Activated T-cell treated with anti-CD3 and anti-CD28 coated beads, Interleukin-2, amount 50 U/mL, for 1 hour (primary cell): ENCODE data around the gene CIPC.

Experiments
- DNase-seq: peaks from one replicate; pipeline ENCODE4 v3.0.0-alpha.2; 2020

The CIPC gene

DNA sequence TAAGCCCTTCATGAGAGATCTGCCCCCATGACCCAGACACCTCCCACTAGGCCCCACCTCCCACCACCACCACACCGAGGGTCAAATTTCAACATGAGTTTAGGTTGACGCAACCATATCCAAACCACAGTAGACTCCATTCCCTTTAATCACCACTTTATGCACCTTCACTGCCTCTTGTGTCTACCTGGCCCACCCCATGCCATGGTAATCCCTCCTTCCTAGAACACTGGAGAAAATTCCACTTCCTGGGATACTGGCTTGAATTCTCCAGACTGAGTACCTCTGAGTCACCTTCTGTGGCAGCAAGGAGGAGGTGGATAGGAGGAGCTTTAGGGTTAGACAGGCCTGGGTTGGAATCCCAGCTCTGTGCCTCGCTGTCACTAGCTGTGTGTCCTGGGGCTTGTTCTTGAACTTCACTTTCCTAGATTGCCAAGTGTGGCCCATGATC lies 26.1 kb upstream of the CIPC start:
- no peak for DNase-seq

DNA sequence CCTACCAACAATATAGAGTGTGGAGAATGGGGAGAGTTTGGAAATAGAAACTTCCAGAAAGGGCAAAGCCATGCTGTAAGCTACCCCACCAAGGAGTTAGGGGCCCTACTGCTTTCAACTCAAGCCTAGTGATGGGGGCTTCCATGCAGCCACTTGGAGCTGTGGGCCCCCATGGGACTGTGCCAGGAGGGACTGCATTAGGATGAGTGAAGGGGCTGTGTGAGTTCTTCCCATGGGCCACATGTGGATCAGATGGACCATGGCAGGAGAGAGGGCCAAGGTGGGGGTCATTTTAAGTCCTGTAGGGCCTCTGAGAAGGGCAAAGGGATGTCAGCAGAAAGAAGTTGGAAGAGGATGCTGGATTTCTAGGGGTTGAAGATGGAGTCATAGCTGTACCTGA lies 23.1 kb upstream of the CIPC start:
- DNase-seq = no peak

DNA sequence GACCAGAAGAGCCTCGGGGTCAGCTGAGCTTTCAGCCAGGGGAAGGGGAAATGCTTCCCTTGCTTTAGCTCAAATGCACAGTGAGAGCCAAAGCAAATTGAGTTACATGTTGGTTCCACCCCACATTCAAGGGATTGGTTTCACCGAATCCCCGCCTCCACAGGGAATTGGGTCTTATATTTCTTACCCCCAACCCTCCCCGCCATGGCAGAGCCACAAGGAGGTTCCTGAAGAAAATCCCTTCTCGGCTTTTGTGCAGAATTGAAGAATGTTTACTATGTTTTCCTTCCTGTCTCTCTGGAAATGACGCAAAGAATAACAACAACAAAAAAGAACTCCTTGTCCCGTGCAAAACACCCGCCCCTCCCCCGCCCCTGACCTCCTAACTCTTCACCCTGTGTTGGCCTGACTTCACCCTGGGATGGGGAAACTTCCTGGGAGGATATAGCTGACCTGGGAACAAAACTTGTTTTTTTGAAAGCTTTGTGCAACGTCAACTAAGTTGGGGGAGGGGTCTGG lies 21.9 kb upstream of the CIPC start:
- no peak for DNase-seq

DNA sequence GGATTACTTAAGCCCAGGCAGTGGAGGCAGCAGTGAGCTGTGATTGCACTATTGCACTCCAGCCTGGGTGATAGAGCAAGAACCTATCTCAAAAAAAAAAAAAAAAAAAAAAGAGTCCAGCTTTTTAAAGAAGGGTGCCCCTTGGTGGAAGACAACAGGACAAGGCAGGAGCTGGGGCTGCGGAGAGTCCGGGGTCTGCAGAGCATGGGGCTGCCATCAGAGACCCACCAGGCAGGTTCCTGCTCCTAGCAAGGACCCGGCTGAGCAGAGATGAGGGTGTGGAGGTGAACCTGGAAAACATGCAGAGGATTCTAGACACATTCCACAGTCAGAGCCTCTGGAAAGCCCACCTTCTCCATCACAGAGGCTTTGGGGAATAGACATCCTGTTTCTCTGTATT lies 21.0 kb upstream of the CIPC start:
- DNase-seq = no peak

DNA sequence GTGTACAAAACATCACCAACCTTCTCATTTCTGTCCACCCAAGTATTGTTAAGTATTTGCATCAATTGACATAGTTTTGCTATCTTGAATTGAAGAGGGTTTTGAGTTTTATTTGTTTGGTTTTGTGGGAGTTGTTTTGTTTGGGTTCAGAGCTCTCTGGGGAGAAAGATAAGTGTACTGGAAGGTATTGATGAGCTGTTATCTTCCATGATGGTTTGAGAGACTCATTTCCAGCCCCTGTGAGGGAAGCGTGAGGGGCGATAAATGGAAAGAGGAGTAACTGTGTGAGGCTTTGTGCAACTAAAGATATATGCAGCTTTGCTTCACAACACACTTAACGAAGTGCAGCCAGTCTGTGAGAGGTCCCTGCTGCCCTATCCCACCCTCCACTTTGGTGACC lies 15.7 kb upstream of the CIPC start:
- no peak for DNase-seq

DNA sequence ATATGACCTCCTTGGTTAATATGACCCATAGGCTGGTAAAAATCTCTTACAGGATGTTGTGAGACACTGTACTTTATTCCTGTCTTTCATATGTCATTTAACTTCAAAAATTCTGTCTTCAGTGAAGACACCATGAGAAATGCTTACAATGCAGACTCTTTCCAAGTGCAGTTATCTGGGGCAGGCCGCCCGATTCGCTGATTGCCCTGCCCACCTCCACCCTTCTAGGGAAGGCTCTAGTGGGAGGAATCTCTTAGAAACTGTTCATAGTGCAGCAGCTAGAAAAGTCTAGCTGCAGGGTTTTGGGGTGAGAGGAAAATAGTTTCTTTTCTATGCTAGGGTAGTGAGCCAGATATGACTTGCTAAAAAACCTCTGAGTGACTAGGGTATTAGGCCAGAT lies 15.0 kb upstream of the CIPC start:
- no peak for DNase-seq

DNA sequence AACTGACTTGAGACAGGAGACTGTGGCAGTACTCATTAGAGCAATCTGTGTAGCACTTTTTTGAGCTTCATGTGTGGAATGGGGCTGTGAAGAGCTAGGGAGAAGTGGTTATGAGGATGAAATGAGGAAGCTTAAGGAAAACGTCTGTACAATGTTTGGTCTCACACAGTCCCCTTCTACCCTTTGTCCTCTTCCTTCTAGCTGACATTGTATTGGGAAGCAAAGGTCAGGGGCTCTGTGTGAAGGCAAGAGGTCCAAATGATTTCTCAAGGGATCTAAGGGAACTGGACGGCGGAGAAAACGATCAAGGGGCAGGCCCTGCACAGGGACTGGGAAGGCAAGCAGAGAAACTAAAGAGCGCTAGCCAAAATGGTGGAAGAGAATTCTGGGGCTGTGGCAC lies 13.1 kb upstream of the CIPC start:
- no peak for DNase-seq

DNA sequence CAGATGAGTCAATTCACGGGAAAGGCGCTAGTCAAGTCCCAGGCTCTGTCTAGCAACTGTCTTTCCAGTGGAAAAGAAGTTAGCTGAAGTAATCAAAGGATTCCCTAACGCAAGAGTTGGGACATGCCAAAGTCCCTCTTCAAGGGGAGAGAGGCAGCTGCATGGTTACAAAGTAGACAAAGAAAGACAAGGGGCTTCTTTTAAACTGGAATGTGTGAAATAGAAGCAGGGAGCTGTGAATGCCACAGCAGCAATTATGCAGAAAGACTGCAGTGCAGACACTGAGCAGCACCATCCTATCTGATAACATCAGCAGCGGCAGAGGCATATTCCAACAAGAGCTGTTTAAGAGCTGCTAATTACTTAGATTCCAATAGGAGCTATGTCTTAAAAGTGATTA lies 12.5 kb upstream of the CIPC start:
- no peak for DNase-seq

DNA sequence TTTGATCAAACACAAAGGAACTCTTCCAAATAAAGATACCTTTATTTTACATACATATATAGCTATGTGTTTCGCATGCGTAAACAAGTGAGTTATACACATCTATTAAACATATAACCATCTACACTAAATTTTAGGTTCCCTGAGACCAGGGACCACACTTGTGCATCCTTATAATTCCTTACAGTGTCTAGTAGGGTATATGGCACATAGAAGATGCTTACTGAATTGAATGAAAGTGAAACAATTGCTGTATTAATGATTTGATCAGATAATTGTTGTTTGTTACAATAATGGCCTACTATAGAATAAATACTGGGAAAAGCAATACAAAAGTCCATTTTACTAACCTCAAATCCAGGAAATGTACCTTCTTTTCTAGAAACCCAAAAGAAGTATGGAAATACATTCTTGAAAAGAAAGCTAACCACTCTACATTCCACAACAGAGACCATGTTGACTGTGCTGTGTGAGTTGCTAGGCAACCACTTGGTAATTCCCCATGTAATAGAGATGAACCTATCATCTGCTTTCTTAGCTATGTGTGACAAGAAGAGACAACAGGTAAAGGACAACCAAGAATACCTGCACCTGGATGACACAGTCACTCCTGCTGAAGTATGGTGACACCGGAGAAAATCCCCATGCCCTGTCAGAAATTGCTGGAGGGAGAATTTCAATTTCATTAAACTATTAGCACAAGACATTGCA lies 11.9 kb upstream of the CIPC start:
- no peak for DNase-seq

DNA sequence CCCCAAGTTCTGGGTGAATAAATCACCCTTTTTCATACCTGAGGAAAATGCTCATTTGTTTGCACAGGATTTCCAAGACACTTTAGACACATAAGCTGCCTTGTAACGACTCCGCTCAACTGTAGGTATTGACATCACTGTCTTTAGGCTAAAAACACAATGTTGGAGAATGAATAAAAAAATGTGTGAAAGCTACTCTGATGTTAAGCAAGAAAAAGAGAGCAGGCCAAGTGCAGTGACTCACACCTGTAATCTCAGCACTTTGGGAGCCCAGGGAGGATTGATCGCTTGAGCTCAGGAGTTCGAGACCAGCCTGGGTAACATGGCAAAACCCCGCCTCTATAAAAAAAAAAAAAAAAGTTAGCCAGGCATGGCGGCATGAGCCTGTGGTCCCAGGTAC lies 11.1 kb upstream of the CIPC start:
- no peak for DNase-seq

DNA sequence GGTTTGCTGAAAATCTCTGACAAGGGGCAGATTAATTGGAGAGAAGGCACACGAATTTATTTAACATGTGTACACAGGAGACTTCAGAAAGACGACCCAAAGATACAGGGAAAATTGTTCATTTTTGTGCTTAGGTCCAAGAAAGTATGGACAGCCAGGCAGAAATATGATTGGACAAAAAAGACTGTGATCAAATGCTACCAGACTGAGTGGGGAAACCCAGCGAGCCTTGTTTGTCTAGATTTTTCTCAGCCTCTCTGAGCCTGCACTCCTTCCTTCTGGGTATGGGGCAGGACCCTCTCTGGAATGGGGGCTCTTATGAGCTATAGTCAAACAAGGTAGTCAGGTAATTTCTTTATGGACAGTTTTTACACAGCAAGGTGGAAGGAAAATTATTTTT lies 10.4 kb upstream of the CIPC start:
- DNase-seq = no peak

DNA sequence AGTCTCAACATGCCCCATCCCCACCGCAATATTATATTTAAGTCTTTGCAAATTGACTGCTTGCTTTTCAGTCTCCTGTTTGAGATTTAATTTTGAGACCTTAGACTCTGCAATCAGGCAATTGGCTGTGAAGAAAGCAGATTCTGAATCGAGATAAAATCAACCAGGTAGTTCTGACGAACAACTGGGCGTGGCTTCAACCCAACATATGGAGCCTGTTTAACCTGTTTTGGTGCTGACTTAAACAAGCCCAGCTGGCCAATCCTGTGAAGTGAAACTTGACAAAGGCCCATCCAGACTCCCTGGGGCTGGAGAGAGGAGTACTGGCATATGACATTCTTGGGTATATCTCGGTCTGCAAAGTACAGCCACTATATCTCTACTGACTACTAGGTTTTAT lies 9.8 kb upstream of the CIPC start:
- no peak for DNase-seq

DNA sequence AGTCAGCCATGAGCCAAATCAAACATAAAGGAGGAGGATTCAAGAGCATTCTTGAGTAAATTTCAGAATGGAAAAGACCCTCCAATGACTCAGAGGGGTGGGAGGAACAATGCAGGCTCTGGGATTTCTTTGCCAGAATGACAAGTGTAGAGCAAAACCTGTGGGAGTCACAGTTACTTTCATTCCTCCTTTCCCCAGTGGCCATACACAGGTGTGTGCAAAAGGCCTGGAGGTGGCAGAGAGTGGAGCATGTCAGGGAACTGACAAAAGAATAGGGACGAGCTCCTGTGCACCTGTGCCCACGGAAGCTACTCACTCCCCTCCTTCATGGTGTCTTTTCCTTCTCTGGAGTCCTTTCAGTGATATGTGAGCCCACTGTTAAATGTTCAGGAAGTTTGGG lies 9.4 kb upstream of the CIPC start:
- no peak for DNase-seq

DNA sequence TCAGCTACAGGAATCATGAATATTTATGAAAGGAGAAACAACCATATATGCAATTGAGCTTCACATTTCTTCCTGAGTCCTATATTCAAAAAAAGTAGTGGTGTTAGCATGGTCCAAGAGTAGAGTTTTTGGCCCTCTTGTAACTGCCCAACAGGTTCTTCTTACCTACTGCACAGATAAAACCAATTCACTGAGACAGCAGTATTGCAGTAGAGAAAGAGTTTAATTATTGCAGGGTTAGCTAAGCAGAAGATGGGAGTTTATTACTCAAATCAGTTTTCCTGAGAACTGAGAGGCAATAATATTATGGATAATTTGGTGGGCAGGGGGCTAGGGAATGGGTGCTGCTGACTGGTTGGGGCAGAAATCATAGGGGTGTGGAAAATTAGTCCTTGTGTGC lies 6.5 kb upstream of the CIPC start:
- DNase-seq = no peak

DNA sequence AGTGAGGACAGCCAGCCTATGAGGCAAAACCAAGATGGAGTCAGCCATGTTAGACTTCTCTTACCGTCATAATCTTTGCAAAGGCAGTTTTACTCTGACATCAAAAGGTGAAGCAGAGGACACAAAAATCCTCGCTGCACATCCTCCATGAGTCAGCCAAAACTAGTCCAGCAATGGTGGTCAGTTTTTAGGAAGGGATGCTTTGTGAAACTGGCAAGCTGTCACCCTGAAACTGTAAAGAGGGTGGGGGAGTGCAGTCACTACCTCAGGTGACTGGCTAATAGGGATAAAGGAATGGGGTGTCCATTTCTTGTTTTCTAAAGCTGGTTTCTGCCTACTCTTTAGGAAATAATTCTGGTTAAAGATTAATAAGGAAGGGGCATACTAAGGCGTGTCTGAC lies 5.4 kb upstream of the CIPC start:
- no peak for DNase-seq

DNA sequence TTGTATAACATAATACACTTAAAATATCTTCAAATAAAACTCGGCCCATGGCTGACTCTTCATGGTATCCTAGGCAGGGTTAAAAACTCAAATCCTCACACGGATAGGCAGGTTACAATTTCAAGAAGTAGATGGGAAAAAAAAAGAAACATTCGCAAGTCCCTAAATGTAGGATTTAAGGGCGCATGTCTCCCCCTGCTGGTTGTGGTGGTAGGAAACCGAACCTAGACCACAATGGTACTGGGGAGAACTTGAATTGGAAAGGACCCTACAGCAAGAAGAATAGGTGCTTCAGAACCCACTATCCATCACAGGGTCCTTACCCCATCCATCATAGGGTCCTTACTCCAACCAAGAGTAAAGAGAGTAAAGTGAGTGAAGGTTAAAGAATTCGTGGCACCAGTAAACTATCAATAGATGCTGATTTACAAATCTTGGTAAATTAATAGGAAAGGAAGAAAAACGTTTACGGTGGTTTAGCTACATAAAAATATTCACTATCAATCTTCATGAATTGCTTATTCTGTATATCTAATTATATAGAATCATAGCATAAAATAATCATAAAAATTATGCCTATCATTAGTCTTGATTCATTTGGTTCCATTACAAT lies 3.3 kb upstream of the CIPC start:
- DNase-seq = peak; percentile 73

DNA sequence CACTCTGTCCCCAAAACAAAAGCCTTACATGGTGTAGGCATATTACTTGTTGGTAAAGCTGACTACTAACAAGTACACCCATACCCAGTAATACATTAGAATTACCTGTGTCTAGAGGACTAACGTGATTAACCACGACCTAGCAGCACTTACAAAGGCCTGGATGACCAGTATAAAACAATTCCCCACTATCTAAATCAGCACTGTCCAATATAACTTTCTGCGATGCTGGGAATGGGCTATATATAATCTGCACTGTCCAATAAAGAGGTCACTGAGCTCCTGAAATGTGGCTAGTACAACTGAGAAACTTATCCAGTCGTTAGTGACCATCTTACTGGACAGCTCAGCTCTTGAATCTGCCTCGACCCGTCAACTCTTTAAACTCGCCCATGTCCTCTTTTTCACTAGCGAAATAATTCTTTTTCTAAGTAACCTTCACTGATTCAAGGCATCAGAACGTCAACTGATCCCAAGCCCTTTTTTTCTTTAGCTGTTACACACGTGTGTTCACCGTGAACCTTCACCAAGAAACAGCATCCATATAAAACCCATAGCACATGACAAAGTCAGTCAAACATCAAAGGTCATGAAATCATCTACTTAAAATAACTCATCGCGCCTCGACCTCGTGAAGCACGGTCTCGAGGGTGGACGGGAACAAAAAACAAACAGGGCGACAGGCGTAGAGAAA lies 905 bp upstream of the CIPC start:
- no peak for DNase-seq

DNA sequence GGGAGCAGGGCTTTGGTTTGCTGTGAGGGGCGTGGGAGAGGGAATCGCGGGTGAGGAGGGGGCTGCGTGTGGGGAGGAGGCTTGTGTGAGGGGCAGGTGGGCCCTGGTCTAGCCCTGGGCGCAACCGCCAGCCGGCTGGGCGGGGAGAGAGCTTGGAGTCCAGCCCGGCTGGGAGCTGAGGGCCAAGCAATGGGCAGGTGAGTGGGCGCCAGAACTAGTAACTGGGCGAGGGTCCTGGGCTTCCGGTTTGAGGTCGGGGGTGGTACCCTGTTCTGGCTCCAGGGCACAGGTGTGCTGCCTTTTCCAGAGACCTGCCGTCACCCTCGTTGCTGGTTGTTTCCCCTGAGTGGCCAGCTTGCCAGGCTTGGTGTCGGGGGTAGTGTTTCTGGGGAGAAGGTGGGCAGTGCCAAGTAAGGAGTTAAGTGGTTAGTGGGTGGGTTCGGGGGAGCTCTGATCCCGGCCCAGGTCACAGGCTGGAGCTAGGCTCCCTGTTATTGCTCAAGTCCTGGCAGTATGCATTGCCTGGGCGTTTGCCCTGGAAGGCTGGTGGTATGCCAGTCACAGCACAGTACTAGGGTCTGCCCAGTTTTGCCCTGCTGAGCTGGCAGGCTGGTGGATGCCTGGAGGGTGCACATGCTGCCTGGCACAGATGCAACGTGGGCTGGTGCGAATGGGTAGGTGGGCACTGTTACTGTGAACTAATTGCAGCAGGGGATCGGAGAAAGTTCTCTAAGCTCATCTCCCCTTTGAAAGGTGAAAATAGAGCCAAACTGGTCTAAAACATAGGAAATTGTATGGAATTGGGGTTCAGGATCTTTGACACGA lies 683 bp downstream of the CIPC start:
- DNase-seq = no peak

DNA sequence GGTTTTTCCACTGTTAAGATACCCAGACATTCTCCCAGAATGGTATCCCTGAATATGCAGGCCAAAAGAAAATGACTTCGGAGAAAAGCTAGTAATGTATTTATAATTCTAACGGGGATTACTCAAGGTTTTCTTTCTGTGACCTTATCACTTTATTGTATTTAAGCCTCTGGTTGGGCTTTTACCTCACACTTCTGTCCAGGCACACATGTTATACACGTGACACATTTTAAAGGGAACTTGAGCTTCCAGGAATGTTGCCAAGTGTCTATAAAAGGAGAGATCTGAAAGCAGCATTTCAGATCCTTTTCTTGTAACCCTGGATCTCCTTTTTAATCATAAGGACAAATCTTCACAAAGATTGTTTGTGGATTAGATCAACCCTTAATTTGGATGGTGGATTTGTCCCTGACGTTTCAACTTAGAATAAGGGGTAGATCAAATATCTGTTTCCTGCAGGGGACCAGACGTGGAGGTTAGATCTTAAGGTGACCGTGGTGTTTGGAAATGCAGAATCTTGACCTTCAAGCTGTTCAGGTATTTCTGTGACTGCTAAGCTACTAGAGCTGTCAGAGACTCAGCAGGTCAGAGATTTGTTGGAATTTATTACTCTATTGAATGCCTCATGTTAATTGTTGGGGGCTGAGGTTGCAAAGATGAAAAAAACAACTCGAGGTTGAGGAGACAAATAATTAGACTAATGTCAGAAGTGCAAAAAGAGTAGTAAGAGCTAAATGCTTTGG lies 1.5 kb downstream of the CIPC start:
- DNase-seq = no peak

DNA sequence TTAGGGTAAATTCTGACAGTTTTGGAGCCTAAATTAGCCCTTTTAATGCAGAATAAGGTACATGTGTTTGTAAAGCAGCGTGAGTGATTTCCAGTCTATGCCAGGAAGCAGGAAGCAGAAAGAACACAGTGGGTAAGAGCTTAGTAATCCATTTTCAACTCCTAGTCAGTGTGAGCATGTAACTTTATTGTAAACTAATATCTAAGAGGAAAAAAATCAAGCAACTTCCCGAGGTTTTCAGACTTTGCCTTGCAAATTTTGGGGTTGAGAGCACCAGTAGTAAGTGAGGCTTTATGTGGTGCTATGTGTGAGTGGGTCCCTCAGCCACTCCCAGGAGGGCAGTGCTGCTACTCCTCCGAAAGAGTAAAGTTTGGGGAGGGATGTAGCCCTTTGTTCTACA lies 2.9 kb downstream of the CIPC start:
- DNase-seq = no peak

DNA sequence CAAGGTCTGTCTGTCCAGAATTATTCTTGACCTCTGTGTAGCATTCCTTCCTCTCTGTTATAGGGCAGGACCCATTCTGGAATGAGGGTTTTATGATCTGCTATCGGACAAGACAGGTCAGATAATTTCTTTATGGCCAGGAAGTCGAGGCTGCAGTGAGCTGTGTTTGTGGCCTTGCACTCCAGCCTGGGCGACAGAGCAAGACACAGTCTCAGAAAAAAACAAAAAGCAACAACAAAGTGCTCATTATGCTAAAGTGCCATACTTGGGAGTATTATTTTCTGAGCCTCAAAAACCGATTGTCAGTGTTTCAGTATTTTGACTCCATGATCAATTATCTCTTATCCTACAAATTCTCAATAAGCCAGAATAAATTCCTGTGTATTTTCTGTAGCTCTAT lies 4.1 kb downstream of the CIPC start:
- no peak for DNase-seq

DNA sequence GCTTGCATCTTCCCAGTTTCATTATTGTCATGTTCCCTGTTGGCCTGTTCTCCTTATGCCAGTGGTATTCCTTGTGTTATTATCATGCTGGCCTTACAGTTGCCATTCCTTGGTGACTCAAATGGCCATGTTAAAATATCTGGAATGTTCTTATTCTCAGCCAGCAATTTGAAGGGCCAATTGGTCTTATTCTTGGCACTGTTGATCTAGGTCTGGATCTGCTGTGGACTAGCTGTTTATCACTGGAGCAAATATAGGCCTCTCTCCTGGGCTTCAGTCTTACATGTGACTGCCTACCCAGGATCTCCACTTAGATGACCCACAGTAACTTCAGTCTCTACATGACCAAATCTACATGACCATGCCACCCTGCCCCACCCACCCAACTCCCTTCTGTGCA lies 5.4 kb downstream of the CIPC start:
- DNase-seq = no peak

DNA sequence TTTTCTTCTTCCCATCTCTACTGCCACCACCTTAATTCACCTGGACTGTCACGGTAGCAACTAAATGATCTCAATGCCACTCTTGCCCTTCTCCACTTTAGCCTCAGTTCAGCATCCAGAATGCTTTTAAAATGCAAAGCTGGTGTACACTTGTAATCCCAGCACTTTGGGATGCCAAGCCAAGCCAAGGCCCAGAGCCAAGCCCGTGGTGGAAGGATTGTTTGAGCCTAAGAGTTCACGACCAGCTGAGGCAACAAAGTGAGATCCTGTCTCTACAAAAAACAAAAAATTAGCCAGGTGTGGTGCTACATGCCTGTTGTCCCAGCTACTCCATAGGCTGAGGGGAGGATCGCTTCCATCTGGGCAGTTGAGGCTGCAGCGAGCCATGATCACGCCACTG lies 5.9 kb downstream of the CIPC start:
- no peak for DNase-seq
